ENCODE measurements around the gene SLC4A5. TPM values are rescaled to one million over a fixed set of nuclear protein-coding genes. Genes with fewer than 3 reads are reported as not detected.

The SLC4A5 gene
- total RNA-seq (1 to 10 TPM; 5.2 to 9.6 TPM), polyA plus RNA-seq (1 to 10 TPM in 1 of 2 donors, under 1 TPM in 1; 0.85 to 2.5 TPM)
- long read RNA-seq, donor 1: 0 reads
- long read RNA-seq, donor 2: 0 reads
- long read RNA-seq, donor 3: 0 reads
- long read RNA-seq, donor 4: 0 reads
- long read RNA-seq, donor 5: 0 reads

DNA sequence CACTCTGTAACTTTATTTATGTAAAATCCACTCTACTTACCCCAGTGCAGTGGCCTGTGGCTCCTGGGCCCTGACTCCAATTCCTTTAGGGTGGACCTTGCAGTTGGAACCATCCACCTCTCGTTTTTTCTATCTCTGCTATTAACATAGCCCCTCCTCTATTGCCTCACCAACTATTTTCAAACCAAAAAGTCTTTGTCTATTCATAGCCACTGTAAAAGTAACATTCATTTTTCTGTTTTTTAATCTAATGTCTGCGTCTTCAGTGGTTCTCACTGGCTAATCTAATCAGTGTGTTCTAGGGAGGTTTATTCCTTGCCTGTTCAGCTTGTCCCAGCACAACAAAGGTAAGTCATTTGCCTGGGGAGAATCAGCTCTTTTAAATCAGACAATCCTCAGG, at the start of gene SLC4A5:
TSS of gene SLC4A5 (minus strand) at position 101 of the 400 bp plus-strand sequence. CDS start 28,393 bp downstream, outside the sequence.
- DNase-seq: no peak
- ATAC-seq (ENCODE audit: insufficient read depth, low FRiP score): no peak
- 77 to 84% methylated on average over 2 of the region's 2 CpGs for WGBS, 2 donors

DNA sequence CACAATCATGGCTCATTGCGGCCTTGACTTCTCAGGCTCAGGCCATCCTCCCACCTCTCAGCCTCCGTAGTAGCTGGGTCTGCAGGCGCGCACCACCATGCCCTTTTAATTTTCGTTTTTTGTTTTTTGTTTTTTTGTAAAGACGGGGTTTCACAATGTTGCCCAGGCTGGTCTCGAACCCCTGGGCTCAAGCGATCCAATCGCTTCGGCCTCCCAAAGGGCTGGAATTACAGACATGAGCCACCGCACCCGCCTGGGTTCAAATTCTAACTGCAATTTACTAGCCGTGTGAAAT, 49.2 kb upstream of the SLC4A5 start:
- ATAC-seq (ENCODE audit: insufficient read depth, low FRiP score) (no peak), DNase-seq (no peak)
- Histone ChIP-seq H3K27me3 (ENCODE audit: control insufficient read depth in 3 of 3, insufficient read depth in 3 of 3, low read length in 2 of 3) (no peaks in the 10 kb centered on the region), H3K4me3 (no peak overlapping the region), H3K36me3 (ENCODE audit: control insufficient read depth in 4 of 4, insufficient read depth in 4 of 4, low read length in 4 of 4) (peaks cover 0 to 2% (median 0%) of the 10 kb centered on the region in 4 donors), H3K9ac (ENCODE audit: insufficient read depth in 1 of 2, low read length in 2 of 2) (no peak overlapping the region), H3K9me3 (ENCODE audit: control insufficient read depth in 4 of 4, insufficient read depth in 3 of 4, low read length in 3 of 4) (no peaks in the 10 kb centered on the region), H3K4me1 (ENCODE audit: control insufficient read depth in 5 of 5, insufficient read depth in 5 of 5, low read length in 5 of 5) (peaks cover 5 to 30% (median 14%) of the 10 kb centered on the region in 5 donors), H3K27ac (ENCODE audit: low read depth in 1 of 2, low read length in 1 of 2) (no peak overlapping the region)
- TF ChIP-seq, protein P1, sequence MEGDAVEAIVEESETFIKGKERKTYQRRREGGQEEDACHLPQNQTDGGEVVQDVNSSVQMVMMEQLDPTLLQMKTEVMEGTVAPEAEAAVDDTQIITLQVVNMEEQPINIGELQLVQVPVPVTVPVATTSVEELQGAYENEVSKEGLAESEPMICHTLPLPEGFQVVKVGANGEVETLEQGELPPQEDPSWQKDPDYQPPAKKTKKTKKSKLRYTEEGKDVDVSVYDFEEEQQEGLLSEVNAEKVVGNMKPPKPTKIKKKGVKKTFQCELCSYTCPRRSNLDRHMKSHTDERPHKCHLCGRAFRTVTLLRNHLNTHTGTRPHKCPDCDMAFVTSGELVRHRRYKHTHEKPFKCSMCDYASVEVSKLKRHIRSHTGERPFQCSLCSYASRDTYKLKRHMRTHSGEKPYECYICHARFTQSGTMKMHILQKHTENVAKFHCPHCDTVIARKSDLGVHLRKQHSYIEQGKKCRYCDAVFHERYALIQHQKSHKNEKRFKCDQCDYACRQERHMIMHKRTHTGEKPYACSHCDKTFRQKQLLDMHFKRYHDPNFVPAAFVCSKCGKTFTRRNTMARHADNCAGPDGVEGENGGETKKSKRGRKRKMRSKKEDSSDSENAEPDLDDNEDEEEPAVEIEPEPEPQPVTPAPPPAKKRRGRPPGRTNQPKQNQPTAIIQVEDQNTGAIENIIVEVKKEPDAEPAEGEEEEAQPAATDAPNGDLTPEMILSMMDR (IDR thresholded peaks at IDR 0.05; ENCODE audit: control extremely low read depth, extremely low read depth): no peak
- 78 to 81% methylated on average over 13 of the region's 13 CpGs for WGBS, 2 donors

More for the DNA sequence above, at the start of gene SLC4A5:
- Histone ChIP-seq H3K4me1 (ENCODE audit: control insufficient read depth in 5 of 5, insufficient read depth in 5 of 5, low read length in 5 of 5) (no peaks in the 10 kb centered on the region), H3K9ac (ENCODE audit: insufficient read depth in 1 of 2, low read length in 2 of 2) (no peak within 1 kb of the TSS), H3K27me3 (ENCODE audit: control insufficient read depth in 3 of 3, insufficient read depth in 3 of 3, low read length in 2 of 3) (no peaks in the 10 kb centered on the region), H3K36me3 (ENCODE audit: control insufficient read depth in 4 of 4, insufficient read depth in 4 of 4, low read length in 4 of 4) (no peaks in the 10 kb centered on the region), H3K4me3 (no peak within 1 kb of the TSS), H3K9me3 (ENCODE audit: control insufficient read depth in 4 of 4, insufficient read depth in 3 of 4, low read length in 3 of 4) (no peaks in the 10 kb centered on the region), H3K27ac (ENCODE audit: low read depth in 1 of 2, low read length in 1 of 2) (no peak within 1 kb of the TSS)
- TF ChIP-seq, protein P1 (IDR thresholded peaks at IDR 0.05; ENCODE audit: control extremely low read depth, extremely low read depth): no peak

- TF ChIP-seq, protein P1 (IDR thresholded peaks at IDR 0.05; ENCODE audit: control extremely low read depth, extremely low read depth): peak; percentile 94
- WGBS, 2 donors: 2% methylated on average over 53 to 62 of the region's 62 CpGs
- Histone ChIP-seq H3K36me3 (ENCODE audit: control insufficient read depth in 4 of 4, insufficient read depth in 4 of 4, low read length in 4 of 4) (peaks cover 0 to 2% (median 0%) of the 10 kb centered on the region in 4 donors), H3K27me3 (ENCODE audit: control insufficient read depth in 3 of 3, insufficient read depth in 3 of 3, low read length in 2 of 3) (no peaks in the 10 kb centered on the region), H3K9ac (ENCODE audit: insufficient read depth in 1 of 2, low read length in 2 of 2) (peak overlapping the region; percentile 89 to 90), H3K4me1 (ENCODE audit: control insufficient read depth in 5 of 5, insufficient read depth in 5 of 5, low read length in 5 of 5) (peaks cover 5 to 35% (median 14%) of the 10 kb centered on the region in 5 donors), H3K27ac (ENCODE audit: low read depth in 1 of 2, low read length in 1 of 2) (peak overlapping the region; percentile 87 to 98), H3K9me3 (ENCODE audit: control insufficient read depth in 4 of 4, insufficient read depth in 3 of 4, low read length in 3 of 4) (no peaks in the 10 kb centered on the region), H3K4me3 (peak overlapping the region; percentile 93)
- DNase-seq (peak; percentile 94 to 95 (median 95)), ATAC-seq (ENCODE audit: insufficient read depth, low FRiP score) (peak; percentile 93)
Observed at GRCh38 chr2:74391580-74392448, 48.6 kb upstream of the SLC4A5 start.

Data from lung (tissue), 16 donors.